ENCODE results near the gene SETD5.

The SETD5 gene

GRCh38 chr3:9397332-9397905 is at the start of gene SETD5:
SETD5 (plus strand) TSS chr3:9397615; CDS start chr3:9428939, 31,324 bp downstream.
- DNase-seq (ENCODE audit: low read depth, low spot score), result peak; percentile 99

- DNase-seq (ENCODE audit: low read depth, low spot score), result no peak
Measured at GRCh38 chr3:9347887-9348286, 49.5 kb upstream of the SETD5 start.

- DNase-seq (ENCODE audit: low read depth, low spot score), result no peak
Measured at GRCh38 chr3:9349321-9350117, 47.9 kb upstream of the SETD5 start.

GRCh38 chr3:9351709-9352126 is 45.7 kb upstream of the SETD5 start:
- no peak for DNase-seq (ENCODE audit: low read depth, low spot score)

GRCh38 chr3:9352917-9353752 is 44.3 kb upstream of the SETD5 start:
- DNase-seq (ENCODE audit: low read depth, low spot score), result no peak

- no peak for DNase-seq (ENCODE audit: low read depth, low spot score)
Measured at GRCh38 chr3:9361691-9362388, 35.6 kb upstream of the SETD5 start.

GRCh38 chr3:9362731-9363530 is 34.5 kb upstream of the SETD5 start, which contains the start of gene THUMPD3:
THUMPD3 (plus strand) TSS chr3:9363054; CDS start chr3:9365069, 2,015 bp downstream.
- DNase-seq (ENCODE audit: low read depth, low spot score), result peak; percentile 84

- no peak for DNase-seq (ENCODE audit: low read depth, low spot score)
Measured at GRCh38 chr3:9369508-9369907, 27.9 kb upstream of the SETD5 start.

- no peak for DNase-seq (ENCODE audit: low read depth, low spot score)
Measured at GRCh38 chr3:9373465-9373864, 23.9 kb upstream of the SETD5 start.

- no peak for DNase-seq (ENCODE audit: low read depth, low spot score)
Measured at GRCh38 chr3:9377981-9378380, 19.4 kb upstream of the SETD5 start.

- DNase-seq (ENCODE audit: low read depth, low spot score), result no peak
Measured at GRCh38 chr3:9379327-9379726, 18.1 kb upstream of the SETD5 start.

- no peak for DNase-seq (ENCODE audit: low read depth, low spot score)
Measured at GRCh38 chr3:9380014-9380413, 17.4 kb upstream of the SETD5 start.

- no peak for DNase-seq (ENCODE audit: low read depth, low spot score)
Measured at GRCh38 chr3:9384141-9384828, 13.1 kb upstream of the SETD5 start.

GRCh38 chr3:9385187-9386077 is 12.0 kb upstream of the SETD5 start:
- no peak for DNase-seq (ENCODE audit: low read depth, low spot score)

- no peak for DNase-seq (ENCODE audit: low read depth, low spot score)
Measured at GRCh38 chr3:9386078-9386459, 11.3 kb upstream of the SETD5 start.

GRCh38 chr3:9386501-9387321 is 10.7 kb upstream of the SETD5 start:
- no peak for DNase-seq (ENCODE audit: low read depth, low spot score)

GRCh38 chr3:9387322-9387655 is 10.1 kb upstream of the SETD5 start:
- DNase-seq (ENCODE audit: low read depth, low spot score), result no peak

GRCh38 chr3:9388142-9388541 is 9.3 kb upstream of the SETD5 start:
- DNase-seq (ENCODE audit: low read depth, low spot score), result no peak
